ENCODE data around the gene NDUFAF2.
"Not testable (repeated sequence)": the region's sequence is repeated elsewhere in the genome, so short reads cannot be mapped to it uniquely, and the experiment has no call there.

The NDUFAF2 gene

GRCh38 chr5:61084658-61085057 lies 139.7 kb downstream of the NDUFAF2 start:
- POLR2A ChIA-PET (ENCODE audit: low non-redundant PET): no interaction called here
- no peak overlapping the region for H3K27ac ChIP-seq
- no peak for DNase-seq (ENCODE audit: low spot score)
- CTCF ChIA-PET: no interaction called here
- no peak for TF ChIP-seq CTCF (conservative IDR thresholded peaks at IDR 0.05; ENCODE audit: low read depth)

- TF ChIP-seq CTCF (conservative IDR thresholded peaks at IDR 0.05; ENCODE audit: low read depth): no peak
- H3K27ac ChIP-seq: no peak overlapping the region
- ChIA-PET CTCF (no interaction called here), POLR2A (ENCODE audit: low non-redundant PET) (no interaction called here)
- no peak for DNase-seq (ENCODE audit: low spot score)
Observed at GRCh38 chr5:61085885-61086284, 140.9 kb downstream of the NDUFAF2 start.

- CTCF ChIA-PET: no interaction called here
- TF ChIP-seq CTCF (conservative IDR thresholded peaks at IDR 0.05; ENCODE audit: low read depth): no peak
- H3K27ac ChIP-seq: no peak overlapping the region
- POLR2A ChIA-PET (ENCODE audit: low non-redundant PET): no interaction called here
- no peak for DNase-seq (ENCODE audit: low spot score)
Observed at GRCh38 chr5:61087921-61088320, 142.9 kb downstream of the NDUFAF2 start.

- no peak overlapping the region for H3K27ac ChIP-seq
- ChIA-PET CTCF (interaction anchor here (0.7 kb wide), 1 partner anchor 236 kb away, joined by 4 read pairs; no protein-coding TSS in a partner anchor), POLR2A (ENCODE audit: low non-redundant PET) (no interaction called here)
- no peak for TF ChIP-seq CTCF (conservative IDR thresholded peaks at IDR 0.05; ENCODE audit: low read depth)
- DNase-seq (ENCODE audit: low spot score): no peak
Observed at GRCh38 chr5:61089351-61089750, 144.3 kb downstream of the NDUFAF2 start.

GRCh38 chr5:61093046-61093771 lies 148.2 kb downstream of the NDUFAF2 start:
- POLR2A ChIA-PET (ENCODE audit: low non-redundant PET): not testable (repeated sequence)

GRCh38 chr5:61097465-61097864 lies 152.5 kb downstream of the NDUFAF2 start:
- ChIA-PET POLR2A (ENCODE audit: low non-redundant PET) (no interaction called here), CTCF (interaction anchor here (0.5 to 0.6 kb wide), 2 partner anchors 28 to 1319 kb away, joined by 4 to 5 read pairs; no protein-coding TSS in a partner anchor)
- no peak for DNase-seq (ENCODE audit: low spot score)
- no peak overlapping the region for H3K27ac ChIP-seq
- TF ChIP-seq CTCF (conservative IDR thresholded peaks at IDR 0.05; ENCODE audit: low read depth): no peak

More at GRCh38 chr5:61093046-61093771, 148.2 kb downstream of the NDUFAF2 start:
- DNase-seq (ENCODE audit: low spot score); CTCF ChIA-PET; H3K27ac ChIP-seq: not testable (repeated sequence)

- no peak for TF ChIP-seq CTCF (conservative IDR thresholded peaks at IDR 0.05; ENCODE audit: low read depth)
- POLR2A ChIA-PET (ENCODE audit: low non-redundant PET): no interaction called here
- CTCF ChIA-PET: interaction anchor here (0.6 to 0.7 kb wide), 3 partner anchors 83 to 922 kb away, joined by 3 to 7 read pairs (median 3); no protein-coding TSS in a partner anchor
- no peak for DNase-seq (ENCODE audit: low spot score)
- H3K27ac ChIP-seq: no peak overlapping the region
Observed at GRCh38 chr5:61098251-61098995, 153.4 kb downstream of the NDUFAF2 start.

Measured in RWPE1 (cell line).